Activated CD4-positive, CD25-positive, alpha-beta regulatory T cell (primary cell): ENCODE results near the gene OR7C1.
"Not testable (repeated sequence)": the region's sequence is repeated elsewhere in the genome, so short reads cannot be mapped to it uniquely, and the experiment has no call there.

Experiments used
- DNase-seq, 4 experiments: peaks; one replicate each; lab custom pipeline; 2025; lab: John Stamatoyannopoulos, UW

The OR7C1 gene

GRCh38 chr19:14835011-14835410, at the start of gene OR7C1, which contains the start of gene OR7A5:
Gene OR7C1, minus strand, starts transcription at chr19:14835185. Its CDS starts 35,049 bp downstream, at chr19:14800136.
Gene OR7A5, minus strand, starts transcription at chr19:14835185. Its CDS starts 6,944 bp downstream, at chr19:14828241.
- no peak for DNase-seq

GRCh38 chr19:14871619-14872230, 36.7 kb upstream of the OR7C1 start:
- DNase-seq: no peak

GRCh38 chr19:14868497-14868896, 33.5 kb upstream of the OR7C1 start:
- DNase-seq: no peak

DNA sequence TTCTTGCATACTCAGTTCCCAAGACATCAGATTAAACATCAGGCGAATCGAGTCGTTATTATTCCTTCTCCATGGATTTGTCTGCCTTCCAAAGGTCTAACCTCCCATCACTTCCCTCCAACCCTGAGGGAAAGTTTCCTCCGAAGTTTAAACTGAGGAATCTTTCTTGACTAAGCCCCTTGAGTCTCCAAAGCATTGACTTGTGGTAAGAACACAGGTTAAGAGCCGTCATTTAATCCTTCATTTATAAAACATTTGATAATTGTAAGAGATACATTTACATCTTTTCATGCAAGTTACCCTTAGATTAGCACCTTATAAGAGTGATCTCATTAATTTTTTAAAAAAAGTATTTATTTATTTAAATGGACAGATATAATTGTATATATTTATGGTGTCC, 13.8 kb upstream of the OR7C1 start, which contains the start of gene OR7A10:
Gene OR7A10, minus strand, starts transcription at position 101 of the 400 bp plus-strand sequence. CDS start 7,045 bp downstream, outside the sequence.
- no peak for DNase-seq

GRCh38 chr19:14843578-14843977, 8.6 kb upstream of the OR7C1 start:
- DNase-seq: no peak

DNA sequence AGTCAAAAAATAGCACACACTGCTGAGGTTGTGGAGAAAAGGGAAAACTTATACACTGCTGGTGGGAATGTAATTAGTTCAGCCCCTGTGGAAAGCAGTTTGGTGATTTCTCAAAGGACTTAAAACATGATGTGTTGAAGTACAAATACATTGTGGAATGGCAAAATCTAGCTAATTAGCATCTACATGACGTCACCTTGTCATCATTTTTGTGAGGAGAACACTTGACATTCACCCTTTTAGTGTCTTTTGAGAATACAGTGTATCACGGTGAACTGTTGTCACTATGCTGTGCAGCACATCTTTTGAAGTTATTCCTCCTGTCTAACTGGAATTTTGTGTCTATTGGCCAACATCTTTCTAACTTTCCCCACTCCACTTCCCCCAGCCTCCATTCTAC, 8.2 kb upstream of the OR7C1 start:
- no peak for DNase-seq

DNA sequence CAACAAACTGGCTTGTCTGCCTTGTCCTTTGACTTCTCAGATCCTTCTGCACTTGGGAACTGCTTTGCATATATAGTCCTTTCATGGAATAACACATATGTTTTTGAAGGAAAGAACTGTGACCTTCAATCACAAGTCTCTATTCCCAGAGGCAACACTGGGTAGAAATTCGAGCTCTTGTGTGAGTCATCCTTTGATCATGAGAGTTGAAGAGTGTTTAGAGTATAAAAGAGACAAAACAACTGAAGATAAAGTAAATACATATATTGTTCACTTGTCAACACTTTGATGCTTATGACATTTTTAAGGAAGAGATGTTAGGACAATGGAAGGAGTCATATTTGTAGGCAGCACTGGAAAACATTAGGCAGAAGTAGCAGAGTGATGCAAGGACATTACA, 5.2 kb upstream of the OR7C1 start:
- DNase-seq: no peak

GRCh38 chr19:14837391-14837790, 2.4 kb upstream of the OR7C1 start:
- DNase-seq: no peak

DNA sequence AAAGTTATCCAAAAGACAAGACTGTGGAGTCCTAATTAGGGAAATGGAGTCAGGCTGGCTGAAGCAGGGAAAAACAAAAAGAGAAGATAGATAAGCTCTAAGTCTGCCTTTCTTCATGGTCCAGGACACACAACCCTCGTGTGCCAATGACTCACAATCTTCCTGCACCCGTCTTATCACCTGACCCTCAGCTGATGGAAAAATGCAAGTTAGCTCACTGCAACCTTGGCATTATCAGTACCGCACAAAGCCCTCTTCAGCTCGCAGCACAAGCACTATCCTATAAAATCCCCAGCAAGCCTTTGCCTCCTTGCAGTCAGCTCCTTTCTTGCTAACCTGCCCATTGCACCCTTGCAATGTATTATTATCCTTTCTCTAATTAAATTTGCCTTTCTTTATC, 4.3 kb downstream of the OR7C1 start:
- no peak for DNase-seq

- no peak for DNase-seq
These were observed 9.0 kb downstream of the OR7C1 start for GRCh38 chr19:14826006-14826405.

DNA sequence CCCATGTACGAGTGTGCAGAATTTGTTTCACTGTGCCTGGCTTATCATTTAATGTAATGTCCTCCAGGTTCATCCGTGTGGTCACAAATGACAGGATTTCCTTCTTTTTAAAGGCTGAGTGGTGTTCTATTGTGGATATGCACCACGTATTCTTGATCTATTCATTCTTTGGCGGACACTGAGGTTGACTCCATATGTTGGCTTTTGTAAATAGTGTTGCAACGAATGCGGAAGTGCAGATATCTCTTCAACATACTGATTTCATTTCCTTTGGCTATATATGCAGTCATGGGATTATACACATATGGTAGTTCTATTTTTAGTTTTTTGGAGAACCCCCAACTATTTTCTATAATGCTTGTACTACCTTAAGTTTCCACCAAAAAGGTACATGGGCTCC, 13.0 kb downstream of the OR7C1 start:
- DNase-seq: no peak

- DNase-seq: no peak
These were observed 16.4 kb downstream of the OR7C1 start for GRCh38 chr19:14818588-14818987.

- DNase-seq: no peak
These were observed 17.9 kb downstream of the OR7C1 start for GRCh38 chr19:14817052-14817451.

DNA sequence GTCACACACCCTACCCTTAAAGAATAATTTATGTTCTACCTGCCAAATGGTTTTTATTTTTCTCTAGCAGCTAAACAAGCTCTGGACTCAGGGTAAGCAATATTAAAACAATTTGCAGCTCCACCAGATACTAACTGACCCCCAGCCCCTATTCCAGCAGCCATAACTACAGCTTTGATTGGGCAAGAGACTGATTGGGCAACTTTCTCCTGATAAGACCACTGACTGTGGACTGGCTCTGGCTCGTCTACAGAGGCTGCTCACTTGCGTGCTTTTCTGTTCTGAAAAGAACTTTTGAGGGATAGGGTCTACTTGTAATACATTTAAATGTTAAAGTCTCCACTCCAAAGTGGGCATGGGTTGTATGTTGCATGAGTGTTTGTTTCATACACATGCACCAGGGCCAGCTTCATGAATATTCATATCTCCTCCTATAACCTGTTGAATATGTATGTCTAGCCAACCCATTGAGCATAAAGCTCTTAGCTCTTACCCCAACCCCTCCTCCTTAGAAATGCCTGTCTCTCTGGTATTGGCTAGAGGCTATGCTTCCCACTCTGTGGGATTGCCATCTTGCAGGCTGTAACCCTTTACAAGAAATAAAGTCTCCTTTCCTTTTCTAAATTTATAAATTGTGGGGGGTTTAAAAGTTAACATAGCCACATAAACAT, 19.9 kb downstream of the OR7C1 start:
- no peak for DNase-seq

- DNase-seq: no peak
These were observed 25.5 kb downstream of the OR7C1 start for GRCh38 chr19:14809272-14810057.

DNA sequence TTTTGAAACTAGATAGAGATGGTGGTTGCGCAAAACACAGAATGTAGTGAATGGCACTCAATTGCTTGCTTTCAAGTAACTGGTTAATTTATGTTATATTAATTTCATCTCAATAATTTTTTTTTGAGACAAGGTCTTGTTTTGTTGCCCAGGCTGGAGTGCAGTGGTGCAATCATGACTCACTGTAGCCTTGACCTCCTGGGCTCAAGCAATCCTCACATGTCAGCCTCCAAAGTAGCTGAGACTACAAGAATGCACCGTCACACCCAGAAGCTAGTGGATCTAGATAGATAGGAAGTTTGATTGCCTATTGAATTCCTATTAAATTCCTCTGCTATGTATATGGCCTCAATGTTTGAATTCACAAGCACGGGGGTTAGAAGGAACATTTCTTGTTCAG, 30.2 kb downstream of the OR7C1 start:
- DNase-seq: no peak

- no peak for DNase-seq
These were observed 36.2 kb downstream of the OR7C1 start for GRCh38 chr19:14798760-14799159.

DNA sequence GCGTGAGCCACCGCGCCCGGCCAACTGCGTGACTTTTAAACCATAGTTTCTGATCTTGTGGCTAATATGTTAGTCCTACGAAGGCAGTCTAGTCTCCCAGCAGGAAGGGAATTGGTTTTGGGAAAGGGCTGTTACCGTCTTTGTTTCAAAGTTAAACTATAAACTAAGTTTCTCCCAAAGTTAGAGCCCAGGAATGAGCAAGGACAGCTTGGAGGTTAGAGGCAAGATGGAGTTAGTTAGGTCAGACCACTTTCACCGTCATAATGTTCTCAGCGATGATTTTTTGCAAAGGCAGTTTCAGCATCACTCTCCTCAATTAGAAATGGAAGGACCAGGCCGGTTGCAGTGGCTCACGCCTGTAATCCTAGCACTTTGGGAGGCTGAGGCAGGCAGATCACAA, 39.0 kb downstream of the OR7C1 start:
- DNase-seq: no peak

DNA sequence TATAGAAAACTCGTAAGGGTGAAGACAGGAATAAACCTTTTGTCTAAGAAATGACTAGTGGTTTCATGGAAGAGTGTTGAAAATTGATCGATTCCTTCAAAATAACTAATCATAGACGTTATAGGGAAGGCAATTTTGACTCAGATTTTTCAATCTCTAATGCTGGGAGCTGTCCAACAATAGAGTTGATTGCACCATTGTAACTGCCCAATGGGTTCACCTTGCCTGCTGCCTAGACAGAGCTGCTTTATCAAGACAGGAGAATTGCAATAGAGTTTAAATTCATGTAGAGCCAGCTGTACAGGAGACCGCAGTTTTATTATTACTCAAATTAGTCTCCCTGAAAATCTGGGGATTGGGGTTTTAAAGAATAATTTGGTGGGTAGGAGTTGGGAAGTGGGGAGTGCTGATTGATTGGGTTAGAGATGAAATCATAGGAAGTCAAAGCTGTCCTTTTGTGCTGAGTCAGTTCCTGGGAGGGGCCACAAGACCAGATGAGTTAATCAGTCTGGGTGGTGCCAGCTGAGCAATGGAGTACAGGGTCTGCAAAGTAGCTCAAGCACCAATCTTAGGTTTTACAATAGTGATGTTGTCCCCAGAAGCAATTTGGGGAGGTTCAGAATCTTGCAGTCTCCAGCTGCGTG, 39.8 kb downstream of the OR7C1 start:
- no peak for DNase-seq

DNA sequence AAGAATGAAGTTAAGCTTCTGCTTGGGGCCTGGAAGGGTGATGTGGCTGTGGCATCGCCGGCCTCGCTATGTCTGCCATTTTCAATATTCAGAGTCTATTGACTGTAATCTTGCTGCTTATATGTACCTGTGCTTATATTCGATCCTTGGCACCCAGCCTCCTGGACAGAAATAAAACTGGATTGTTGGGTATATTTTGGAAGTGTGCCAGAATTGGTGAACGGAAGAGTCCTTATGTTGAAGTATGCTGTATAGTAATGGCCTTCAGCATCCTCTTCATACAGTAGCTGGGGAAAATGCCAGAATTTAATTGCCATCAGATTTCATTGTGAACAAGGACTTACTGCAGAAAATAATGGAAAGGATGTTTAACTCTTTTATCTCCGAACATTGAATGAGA, 42.7 kb downstream of the OR7C1 start:
- DNase-seq: not testable (repeated sequence)

- no peak for DNase-seq
These were observed 48.5 kb downstream of the OR7C1 start for GRCh38 chr19:14786421-14786851.

- not testable (repeated sequence) for DNase-seq
These were observed 49.7 kb downstream of the OR7C1 start for GRCh38 chr19:14785102-14785793.
